Measurements from ENCODE around the gene ARHGEF28.

The ARHGEF28 gene

DNA sequence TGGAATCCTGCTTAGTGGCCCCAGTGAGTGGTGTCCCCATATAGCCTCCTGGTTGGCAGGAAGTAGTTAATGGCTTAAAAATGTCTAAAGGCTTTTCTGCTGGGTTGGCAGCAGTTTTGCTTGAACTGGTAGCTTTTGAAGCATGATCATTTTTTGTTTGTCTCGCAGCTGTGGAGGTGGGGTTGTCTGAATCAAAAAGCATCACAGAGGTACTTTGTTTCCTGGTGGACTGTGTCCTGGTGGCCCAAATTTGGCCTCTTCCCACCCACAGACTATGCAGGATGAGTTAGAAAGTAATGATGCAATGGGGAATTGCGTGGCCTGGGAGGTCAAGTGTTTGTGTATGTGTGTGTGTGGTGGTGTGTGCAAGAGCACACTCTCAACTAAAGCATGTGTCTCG, 322.7 kb downstream of the ARHGEF28 start:
- Histone ChIP-seq H3K4me3 (ENCODE audit: insufficient read length, low read depth) (no peak overlapping the region), H3K4me1 (ENCODE audit: insufficient read depth, insufficient read length) (no peaks in the 10 kb centered on the region), H3K9me3 (ENCODE audit: insufficient read depth, low read length) (no peaks in the 10 kb centered on the region), H3K36me3 (ENCODE audit: insufficient read depth, insufficient read length, low read length) (no peaks in the 10 kb centered on the region), H3K27me3 (ENCODE audit: insufficient read depth, insufficient read length) (no peaks in the 10 kb centered on the region), H3K9ac (ENCODE audit: insufficient read length, low read depth) (no peak overlapping the region)
- TF ChIP-seq YY1 (IDR thresholded peaks at IDR 0.05; ENCODE audit: insufficient read depth, insufficient read length) (no peak), SUZ12 (IDR thresholded peaks at IDR 0.05; ENCODE audit: extremely low read depth, insufficient read depth, insufficient read length) (no peak), ZNF274 (IDR thresholded peaks at IDR 0.05; ENCODE audit: low read depth, low read length) (no peak)
- DNase-seq (ENCODE audit: low read depth, low spot score): no peak

DNA sequence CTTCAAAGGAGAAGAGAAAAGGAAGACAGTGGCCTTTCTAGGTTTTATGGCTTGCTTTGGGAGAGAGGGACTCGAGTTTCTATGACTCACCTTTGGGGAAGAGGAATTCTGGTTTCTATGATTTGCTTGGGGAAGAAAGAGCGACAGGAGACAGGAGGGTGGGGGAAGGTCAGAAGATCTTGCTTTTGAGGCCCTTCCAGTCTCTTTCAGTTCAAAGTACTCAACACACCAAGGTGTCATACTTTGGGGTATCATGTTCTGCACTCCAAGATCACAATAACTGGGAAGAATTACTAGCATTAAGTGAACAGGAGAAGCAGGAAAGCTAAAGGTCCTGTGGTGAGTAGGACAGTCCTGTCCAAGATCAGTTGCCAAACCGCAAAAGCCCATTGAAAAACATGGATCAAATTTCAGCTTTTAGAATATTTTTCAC, 324.5 kb downstream of the ARHGEF28 start:
- H3K27me3 ChIP-seq (ENCODE audit: insufficient read depth, insufficient read length): no peaks in the 10 kb centered on the region
- H3K9me3 ChIP-seq (ENCODE audit: insufficient read depth, low read length): no peaks in the 10 kb centered on the region
- no peak for DNase-seq (ENCODE audit: low read depth, low spot score)
- H3K4me1 ChIP-seq (ENCODE audit: insufficient read depth, insufficient read length): no peaks in the 10 kb centered on the region
- H3K4me3 ChIP-seq (ENCODE audit: insufficient read length, low read depth): no peak overlapping the region
- H3K36me3 ChIP-seq (ENCODE audit: insufficient read depth, insufficient read length, low read length): no peaks in the 10 kb centered on the region
- TF ChIP-seq SUZ12 (IDR thresholded peaks at IDR 0.05; ENCODE audit: extremely low read depth, insufficient read depth, insufficient read length) (no peak), ZNF274 (IDR thresholded peaks at IDR 0.05; ENCODE audit: low read depth, low read length) (no peak), YY1 (IDR thresholded peaks at IDR 0.05; ENCODE audit: insufficient read depth, insufficient read length) (no peak)
- H3K9ac ChIP-seq (ENCODE audit: insufficient read length, low read depth): no peak overlapping the region

DNA sequence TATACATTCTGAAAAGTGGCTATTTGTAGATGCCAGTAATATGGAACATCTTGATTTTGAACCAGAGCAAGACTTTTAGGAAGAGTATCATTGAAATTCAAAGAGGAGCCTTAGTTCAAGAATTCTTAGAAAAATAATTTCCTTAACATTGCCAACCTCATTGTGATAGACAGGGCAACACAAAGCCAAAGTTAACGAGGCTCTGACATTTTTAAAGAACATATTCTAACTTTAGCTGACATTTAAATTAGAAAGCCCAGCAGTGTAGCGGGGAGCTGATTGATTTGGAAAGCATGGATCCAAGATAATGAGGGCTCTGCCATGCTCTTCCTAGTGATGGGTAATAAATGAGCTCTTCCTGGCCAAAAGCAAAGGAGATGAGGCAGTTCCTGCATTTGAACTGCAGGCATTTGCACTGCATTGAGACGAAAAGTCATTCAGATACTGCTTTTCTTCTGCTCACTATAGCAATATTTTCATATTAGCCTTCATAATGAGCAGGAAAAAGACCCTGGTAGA, 325.0 kb downstream of the ARHGEF28 start:
- TF ChIP-seq SUZ12 (IDR thresholded peaks at IDR 0.05; ENCODE audit: extremely low read depth, insufficient read depth, insufficient read length) (no peak), ZNF274 (IDR thresholded peaks at IDR 0.05; ENCODE audit: low read depth, low read length) (no peak), YY1 (IDR thresholded peaks at IDR 0.05; ENCODE audit: insufficient read depth, insufficient read length) (no peak)
- H3K4me3 ChIP-seq (ENCODE audit: insufficient read length, low read depth): no peak overlapping the region
- H3K27me3 ChIP-seq (ENCODE audit: insufficient read depth, insufficient read length): no peaks in the 10 kb centered on the region
- DNase-seq (ENCODE audit: low read depth, low spot score): no peak
- no peaks in the 10 kb centered on the region for H3K36me3 ChIP-seq (ENCODE audit: insufficient read depth, insufficient read length, low read length)
- no peaks in the 10 kb centered on the region for H3K9me3 ChIP-seq (ENCODE audit: insufficient read depth, low read length)
- no peaks in the 10 kb centered on the region for H3K4me1 ChIP-seq (ENCODE audit: insufficient read depth, insufficient read length)
- H3K9ac ChIP-seq (ENCODE audit: insufficient read length, low read depth): no peak overlapping the region

DNA sequence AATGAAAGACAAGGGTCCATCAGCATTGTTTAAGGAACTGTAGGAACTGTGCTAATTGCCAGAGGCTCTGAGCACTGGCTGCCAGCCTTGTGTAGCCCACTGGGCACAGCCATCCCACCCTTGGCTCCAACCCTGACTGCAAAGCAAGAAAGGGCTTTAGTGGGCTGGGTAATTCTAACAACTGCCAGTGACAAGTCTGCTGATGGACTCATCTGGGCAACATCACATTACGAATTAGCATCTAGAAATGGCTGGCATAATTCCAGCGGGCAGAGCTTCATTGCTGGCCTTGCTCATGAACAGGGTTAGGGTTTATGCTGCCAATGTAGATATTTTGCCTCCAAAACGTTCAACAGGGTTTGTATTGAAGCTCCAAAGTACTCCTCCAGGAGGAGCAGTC, 326.9 kb downstream of the ARHGEF28 start:
- Histone ChIP-seq H3K9ac (ENCODE audit: insufficient read length, low read depth) (no peak overlapping the region), H3K27me3 (ENCODE audit: insufficient read depth, insufficient read length) (no peaks in the 10 kb centered on the region), H3K36me3 (ENCODE audit: insufficient read depth, insufficient read length, low read length) (no peaks in the 10 kb centered on the region), H3K9me3 (ENCODE audit: insufficient read depth, low read length) (no peaks in the 10 kb centered on the region), H3K4me3 (ENCODE audit: insufficient read length, low read depth) (no peak overlapping the region), H3K4me1 (ENCODE audit: insufficient read depth, insufficient read length) (no peaks in the 10 kb centered on the region)
- TF ChIP-seq SUZ12 (IDR thresholded peaks at IDR 0.05; ENCODE audit: extremely low read depth, insufficient read depth, insufficient read length): no peak
- no peak for TF ChIP-seq YY1 (IDR thresholded peaks at IDR 0.05; ENCODE audit: insufficient read depth, insufficient read length)
- TF ChIP-seq ZNF274 (IDR thresholded peaks at IDR 0.05; ENCODE audit: low read depth, low read length): no peak
- no peak for DNase-seq (ENCODE audit: low read depth, low spot score)

DNA sequence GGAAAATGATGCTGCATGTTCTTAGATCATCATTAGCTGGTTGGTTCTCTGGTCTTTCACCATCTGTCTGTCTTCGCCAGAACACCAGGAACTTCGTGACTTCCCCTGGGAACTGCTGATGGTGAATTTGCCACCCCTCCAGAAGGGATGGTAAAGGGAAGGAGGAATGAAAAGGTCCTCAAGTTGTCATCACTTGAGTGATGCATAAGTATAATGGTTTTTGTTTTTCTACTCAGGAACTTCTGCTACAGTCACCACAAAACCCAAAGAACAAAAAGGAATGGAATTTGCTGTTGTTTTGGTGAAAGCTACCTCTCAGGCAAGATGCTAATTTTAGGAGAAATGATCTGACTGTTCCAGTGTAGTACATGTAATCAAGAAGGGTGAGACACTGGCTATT, 328.4 kb downstream of the ARHGEF28 start:
- Histone ChIP-seq H3K9ac (ENCODE audit: insufficient read length, low read depth) (no peak overlapping the region), H3K27me3 (ENCODE audit: insufficient read depth, insufficient read length) (no peaks in the 10 kb centered on the region)
- TF ChIP-seq SUZ12 (IDR thresholded peaks at IDR 0.05; ENCODE audit: extremely low read depth, insufficient read depth, insufficient read length) (no peak), YY1 (IDR thresholded peaks at IDR 0.05; ENCODE audit: insufficient read depth, insufficient read length) (no peak), ZNF274 (IDR thresholded peaks at IDR 0.05; ENCODE audit: low read depth, low read length) (no peak)

DNA sequence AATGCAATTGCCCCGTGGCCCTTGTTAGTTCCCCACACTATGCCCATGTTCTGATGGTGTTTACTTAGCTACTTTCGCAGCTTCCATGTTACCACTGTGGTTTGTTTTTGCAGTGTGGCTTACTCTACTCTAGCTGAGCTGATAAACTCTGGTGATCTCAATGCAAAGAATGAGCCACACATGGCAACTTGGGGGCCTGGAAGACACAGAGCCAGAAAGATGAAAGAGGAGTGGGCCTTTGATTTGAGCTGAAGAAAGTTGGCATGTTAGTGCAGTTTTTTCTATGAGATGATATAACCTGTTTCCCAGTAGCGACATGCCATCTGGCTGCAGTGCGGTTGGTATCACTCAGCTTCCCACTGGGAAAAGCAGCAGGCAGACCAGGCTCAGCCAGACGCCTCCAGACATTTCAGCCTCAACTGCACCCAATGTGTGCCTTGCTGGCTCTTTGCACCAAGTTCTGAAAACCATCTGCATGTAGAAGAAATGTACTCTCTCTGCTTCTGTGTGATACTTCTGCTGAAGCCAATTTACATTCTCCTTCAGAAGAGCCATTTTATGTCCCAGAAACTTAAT, 329.4 kb downstream of the ARHGEF28 start:
- Histone ChIP-seq H3K4me3 (ENCODE audit: insufficient read length, low read depth) (no peak overlapping the region), H3K9me3 (ENCODE audit: insufficient read depth, low read length) (no peaks in the 10 kb centered on the region), H3K4me1 (ENCODE audit: insufficient read depth, insufficient read length) (no peaks in the 10 kb centered on the region), H3K9ac (ENCODE audit: insufficient read length, low read depth) (no peak overlapping the region), H3K27me3 (ENCODE audit: insufficient read depth, insufficient read length) (no peaks in the 10 kb centered on the region), H3K36me3 (ENCODE audit: insufficient read depth, insufficient read length, low read length) (no peaks in the 10 kb centered on the region)
- DNase-seq (ENCODE audit: low read depth, low spot score): no peak
- no peak for TF ChIP-seq SUZ12 (IDR thresholded peaks at IDR 0.05; ENCODE audit: extremely low read depth, insufficient read depth, insufficient read length)
- no peak for TF ChIP-seq ZNF274 (IDR thresholded peaks at IDR 0.05; ENCODE audit: low read depth, low read length)
- no peak for TF ChIP-seq YY1 (IDR thresholded peaks at IDR 0.05; ENCODE audit: insufficient read depth, insufficient read length)

More for the DNA sequence above, 328.4 kb downstream of the ARHGEF28 start:
- Histone ChIP-seq H3K36me3 (ENCODE audit: insufficient read depth, insufficient read length, low read length) (no peaks in the 10 kb centered on the region), H3K4me3 (ENCODE audit: insufficient read length, low read depth) (no peak overlapping the region), H3K9me3 (ENCODE audit: insufficient read depth, low read length) (no peaks in the 10 kb centered on the region), H3K4me1 (ENCODE audit: insufficient read depth, insufficient read length) (no peaks in the 10 kb centered on the region)
- no peak for DNase-seq (ENCODE audit: low read depth, low spot score)

DNA sequence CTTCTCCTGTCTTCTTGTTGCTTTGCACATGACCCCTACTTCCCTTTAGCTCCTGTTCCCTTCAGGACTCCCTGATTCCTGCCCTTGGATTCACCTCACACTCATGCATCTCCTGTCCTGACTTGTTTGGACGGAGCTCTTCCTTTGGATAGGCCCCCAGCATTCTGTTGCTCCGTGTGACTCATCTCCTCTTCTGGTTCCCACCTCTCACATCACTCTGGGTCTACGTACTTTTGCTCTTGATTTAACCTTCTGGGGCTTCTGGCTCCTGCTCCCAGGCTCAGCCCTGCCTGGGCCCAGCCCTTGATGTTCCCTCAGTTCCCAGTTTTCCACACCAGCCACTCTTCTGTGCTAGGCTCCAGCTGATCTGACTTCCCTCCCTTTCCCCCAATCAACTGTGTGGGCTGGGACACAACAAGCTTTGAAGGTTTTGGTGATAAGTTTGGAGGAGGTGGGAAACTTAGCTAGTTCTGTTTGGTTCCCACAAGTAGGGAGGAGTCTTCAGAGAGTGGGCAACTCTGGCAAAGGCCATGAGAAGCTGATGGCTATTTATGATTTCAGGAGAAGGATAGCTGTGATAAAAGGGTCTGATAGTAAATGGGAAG, 331.5 kb downstream of the ARHGEF28 start:
- Histone ChIP-seq H3K4me1 (ENCODE audit: insufficient read depth, insufficient read length) (no peaks in the 10 kb centered on the region), H3K27me3 (ENCODE audit: insufficient read depth, insufficient read length) (no peaks in the 10 kb centered on the region), H3K36me3 (ENCODE audit: insufficient read depth, insufficient read length, low read length) (no peaks in the 10 kb centered on the region), H3K4me3 (ENCODE audit: insufficient read length, low read depth) (no peak overlapping the region), H3K9me3 (ENCODE audit: insufficient read depth, low read length) (no peaks in the 10 kb centered on the region), H3K9ac (ENCODE audit: insufficient read length, low read depth) (no peak overlapping the region)
- TF ChIP-seq YY1 (IDR thresholded peaks at IDR 0.05; ENCODE audit: insufficient read depth, insufficient read length) (no peak), ZNF274 (IDR thresholded peaks at IDR 0.05; ENCODE audit: low read depth, low read length) (no peak), SUZ12 (IDR thresholded peaks at IDR 0.05; ENCODE audit: extremely low read depth, insufficient read depth, insufficient read length) (no peak)
- DNase-seq (ENCODE audit: low read depth, low spot score): no peak
